ENCODE results near the gene LHFPL3. TPM values are rescaled to one million over a fixed set of nuclear protein-coding genes. Genes with fewer than 3 reads are reported as not detected.

LHFPL3 gene
- total RNA-seq, 2 experiments from 2014 or later = not detected

- no peaks in the 10 kb centered on the region for H3K9me3 ChIP-seq (ENCODE audit: low read length)
- H3K79me2 ChIP-seq (ENCODE audit: insufficient read depth, low read depth, low read length) = no peaks in the 10 kb centered on the region
- DNase-seq (ENCODE audit: low spot score) = no peak
- no peaks in the 10 kb centered on the region for H3K9me2 ChIP-seq (ENCODE audit: insufficient read depth, low read length)
- POLR2A ChIA-PET = interaction anchor here (1.2 to 1.3 kb wide), 2 partner anchors 23 to 25 kb away, joined by 3 to 5 read pairs; no protein-coding TSS in a partner anchor
- H3K4me2 ChIP-seq (ENCODE audit: low read length) = no peak overlapping the region
- no peaks in the 10 kb centered on the region for H3K4me1 ChIP-seq (ENCODE audit: insufficient read depth, low read length, poor library complexity, severe bottlenecking)
- intact Hi-C loops (cut with micrococcal nuclease; ENCODE audit: unreplicated experiment) = no loop called here
- H3K36me3 ChIP-seq (ENCODE audit: insufficient read depth, low read length) = no peaks in the 10 kb centered on the region
- H4K20me1 ChIP-seq (ENCODE audit: insufficient read depth, low read length) = no peaks in the 10 kb centered on the region
- no peak overlapping the region for H3K27ac ChIP-seq (ENCODE audit: low read depth, low read length, poor library complexity, severe bottlenecking)
- no peak overlapping the region for H3K4me3 ChIP-seq (ENCODE audit: low read depth, low read length, poor library complexity, severe bottlenecking)
- no peak for TF ChIP-seq EZH2phosphoT487 (IDR thresholded peaks at IDR 0.05; ENCODE audit: borderline replicate concordance, low read depth, low read length)
- TF ChIP-seq, protein P1, sequence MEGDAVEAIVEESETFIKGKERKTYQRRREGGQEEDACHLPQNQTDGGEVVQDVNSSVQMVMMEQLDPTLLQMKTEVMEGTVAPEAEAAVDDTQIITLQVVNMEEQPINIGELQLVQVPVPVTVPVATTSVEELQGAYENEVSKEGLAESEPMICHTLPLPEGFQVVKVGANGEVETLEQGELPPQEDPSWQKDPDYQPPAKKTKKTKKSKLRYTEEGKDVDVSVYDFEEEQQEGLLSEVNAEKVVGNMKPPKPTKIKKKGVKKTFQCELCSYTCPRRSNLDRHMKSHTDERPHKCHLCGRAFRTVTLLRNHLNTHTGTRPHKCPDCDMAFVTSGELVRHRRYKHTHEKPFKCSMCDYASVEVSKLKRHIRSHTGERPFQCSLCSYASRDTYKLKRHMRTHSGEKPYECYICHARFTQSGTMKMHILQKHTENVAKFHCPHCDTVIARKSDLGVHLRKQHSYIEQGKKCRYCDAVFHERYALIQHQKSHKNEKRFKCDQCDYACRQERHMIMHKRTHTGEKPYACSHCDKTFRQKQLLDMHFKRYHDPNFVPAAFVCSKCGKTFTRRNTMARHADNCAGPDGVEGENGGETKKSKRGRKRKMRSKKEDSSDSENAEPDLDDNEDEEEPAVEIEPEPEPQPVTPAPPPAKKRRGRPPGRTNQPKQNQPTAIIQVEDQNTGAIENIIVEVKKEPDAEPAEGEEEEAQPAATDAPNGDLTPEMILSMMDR (conservative IDR thresholded peaks at IDR 0.05; ENCODE audit: low read length) = no peak
- no TSS peak for BruUV-seq (replicated peaks)
- CTCF ChIA-PET (ENCODE audit: unreplicated experiment) = no interaction called here
- no peak overlapping the region for H2AFZ ChIP-seq (ENCODE audit: low read length)
Measured at GRCh38 chr7:104800307-104800706, 471.9 kb downstream of the LHFPL3 start.

GRCh38 chr7:104801022-104801421 is 472.6 kb downstream of the LHFPL3 start:
- no peaks in the 10 kb centered on the region for H3K79me2 ChIP-seq (ENCODE audit: insufficient read depth, low read depth, low read length)
- H3K27ac ChIP-seq (ENCODE audit: low read depth, low read length, poor library complexity, severe bottlenecking) = no peak overlapping the region
- TF ChIP-seq, protein P1 (conservative IDR thresholded peaks at IDR 0.05; ENCODE audit: low read length) = no peak
- no peak for TF ChIP-seq EZH2phosphoT487 (IDR thresholded peaks at IDR 0.05; ENCODE audit: borderline replicate concordance, low read depth, low read length)
- H4K20me1 ChIP-seq (ENCODE audit: insufficient read depth, low read length) = no peaks in the 10 kb centered on the region
- no peak overlapping the region for H2AFZ ChIP-seq (ENCODE audit: low read length)
- H3K36me3 ChIP-seq (ENCODE audit: insufficient read depth, low read length) = no peaks in the 10 kb centered on the region
- BruUV-seq (replicated peaks) = no TSS peak
- no peak overlapping the region for H3K4me3 ChIP-seq (ENCODE audit: low read depth, low read length, poor library complexity, severe bottlenecking)
- no peak for DNase-seq (ENCODE audit: low spot score)
- no peak overlapping the region for H3K4me2 ChIP-seq (ENCODE audit: low read length)
- H3K9me3 ChIP-seq (ENCODE audit: low read length) = no peaks in the 10 kb centered on the region
- no peaks in the 10 kb centered on the region for H3K9me2 ChIP-seq (ENCODE audit: insufficient read depth, low read length)
- no peaks in the 10 kb centered on the region for H3K4me1 ChIP-seq (ENCODE audit: insufficient read depth, low read length, poor library complexity, severe bottlenecking)
- ChIA-PET POLR2A (interaction anchor here (1.2 to 1.3 kb wide), 2 partner anchors 22 to 25 kb away, joined by 3 to 5 read pairs; no protein-coding TSS in a partner anchor), CTCF (ENCODE audit: unreplicated experiment) (no interaction called here)
- intact Hi-C loops (cut with micrococcal nuclease; ENCODE audit: unreplicated experiment) = no loop called here

DNA sequence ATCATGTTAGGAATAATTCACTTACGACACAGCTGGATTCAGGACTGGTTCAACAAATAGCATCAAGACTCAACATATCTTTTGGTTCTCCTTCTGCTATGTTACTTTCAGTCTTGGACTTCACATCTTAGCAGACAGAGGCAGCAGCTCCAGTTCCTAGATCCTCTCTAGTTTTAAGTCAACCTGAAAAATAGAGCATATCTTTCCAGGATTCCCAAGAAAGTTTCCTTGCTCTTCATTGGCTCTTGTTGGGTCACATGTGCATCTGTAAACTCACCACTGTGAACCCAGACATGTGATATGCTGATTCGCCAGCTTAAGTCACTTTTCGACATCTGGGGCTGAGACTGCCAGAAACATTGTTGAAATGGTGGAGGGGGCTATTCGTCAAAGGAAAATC is 475.5 kb downstream of the LHFPL3 start:
- CTCF ChIA-PET (ENCODE audit: unreplicated experiment) = no interaction called here

More for the DNA sequence above, 475.5 kb downstream of the LHFPL3 start:
- Histone ChIP-seq H3K79me2 (ENCODE audit: insufficient read depth, low read depth, low read length) (no peaks in the 10 kb centered on the region), H3K4me2 (ENCODE audit: low read length) (no peak overlapping the region), H3K4me1 (ENCODE audit: insufficient read depth, low read length, poor library complexity, severe bottlenecking) (no peaks in the 10 kb centered on the region), H3K4me3 (ENCODE audit: low read depth, low read length, poor library complexity, severe bottlenecking) (no peak overlapping the region), H3K9me2 (ENCODE audit: insufficient read depth, low read length) (no peaks in the 10 kb centered on the region), H3K9me3 (ENCODE audit: low read length) (no peaks in the 10 kb centered on the region), H3K27ac (ENCODE audit: low read depth, low read length, poor library complexity, severe bottlenecking) (no peak overlapping the region), H4K20me1 (ENCODE audit: insufficient read depth, low read length) (no peaks in the 10 kb centered on the region), H3K36me3 (ENCODE audit: insufficient read depth, low read length) (no peaks in the 10 kb centered on the region), H2AFZ (ENCODE audit: low read length) (no peak overlapping the region)
- POLR2A ChIA-PET = no interaction called here
- no peak for TF ChIP-seq EZH2phosphoT487 (IDR thresholded peaks at IDR 0.05; ENCODE audit: borderline replicate concordance, low read depth, low read length)
- TF ChIP-seq, protein P1 (conservative IDR thresholded peaks at IDR 0.05; ENCODE audit: low read length) = no peak
- DNase-seq (ENCODE audit: low spot score) = no peak
- intact Hi-C loops (cut with micrococcal nuclease; ENCODE audit: unreplicated experiment) = no loop called here
- no TSS peak for BruUV-seq (replicated peaks)

All from OCI-LY7 (cell line).